ENCODE measurements around the gene KRTAP10-2.

GRCh38 chr21:44571296-44571695 is 20.0 kb upstream of the KRTAP10-2 start:
- TF ChIP-seq CTCF (conservative IDR thresholded peaks at IDR 0.05 in 1 of 2, IDR thresholded peaks at IDR 0.05 in 1 of 2; ENCODE audit: low read depth in 1 of 2, low read length in 2 of 2): no peak
- no peak for TF ChIP-seq EZH2 (IDR thresholded peaks at IDR 0.05; ENCODE audit: low read length, missing control alignments)

Data from fibroblast of lung (primary cell).